ENCODE results near the gene SMURF2. TPM values are rescaled to one million over a fixed set of nuclear protein-coding genes. Genes with fewer than 3 reads are reported as not detected.

Gene SMURF2
- total and polyA plus RNA-seq, 9 of the 15 experiments (the other 6 are each of a cell fraction or from before 2014, with no cell fraction given) = 3.8 to 22.0 (median 14.8) TPM

DNA sequence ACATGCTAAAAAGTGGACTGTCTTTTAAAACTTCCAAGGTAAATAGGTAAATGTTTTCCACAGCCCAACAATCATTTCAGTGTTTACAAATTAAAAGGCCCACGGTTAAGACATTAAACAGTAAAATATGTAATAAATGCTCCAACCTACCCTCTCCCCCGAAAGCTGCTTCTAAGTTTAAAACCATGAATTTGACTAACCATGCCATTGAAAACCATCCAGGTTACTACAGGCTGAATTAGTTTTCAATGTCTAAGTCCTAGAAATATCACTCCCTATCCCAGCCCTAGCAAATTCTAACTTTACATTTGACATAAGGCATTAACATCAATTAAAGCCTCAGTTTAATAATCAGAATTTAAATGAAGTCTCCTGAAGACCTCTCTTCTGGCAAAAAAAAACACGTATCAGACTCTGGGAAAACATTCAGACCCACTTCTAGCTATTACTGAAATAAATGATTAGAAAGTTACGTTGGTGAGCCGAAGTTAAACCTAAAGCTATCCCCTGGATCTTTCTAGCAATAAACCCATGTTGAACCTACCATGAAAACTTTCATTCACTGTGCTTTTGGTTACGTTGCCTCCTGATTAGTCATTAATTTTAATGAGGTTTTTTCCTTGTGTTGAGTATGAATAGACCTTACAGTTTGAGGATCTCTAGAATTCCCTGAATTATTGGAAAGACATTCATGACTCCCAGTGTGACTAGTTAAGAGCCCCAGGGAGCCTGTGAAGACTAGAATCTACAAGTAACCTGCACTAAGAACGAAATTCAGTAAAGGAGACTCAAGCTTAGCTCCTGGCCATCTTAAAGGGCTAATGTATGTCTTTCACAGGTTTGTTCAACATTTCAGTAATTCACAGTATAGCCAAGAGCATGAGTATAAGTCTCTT is 163.6 kb downstream of the SMURF2 start (continued):
- TF ChIP-seq, protein P1, sequence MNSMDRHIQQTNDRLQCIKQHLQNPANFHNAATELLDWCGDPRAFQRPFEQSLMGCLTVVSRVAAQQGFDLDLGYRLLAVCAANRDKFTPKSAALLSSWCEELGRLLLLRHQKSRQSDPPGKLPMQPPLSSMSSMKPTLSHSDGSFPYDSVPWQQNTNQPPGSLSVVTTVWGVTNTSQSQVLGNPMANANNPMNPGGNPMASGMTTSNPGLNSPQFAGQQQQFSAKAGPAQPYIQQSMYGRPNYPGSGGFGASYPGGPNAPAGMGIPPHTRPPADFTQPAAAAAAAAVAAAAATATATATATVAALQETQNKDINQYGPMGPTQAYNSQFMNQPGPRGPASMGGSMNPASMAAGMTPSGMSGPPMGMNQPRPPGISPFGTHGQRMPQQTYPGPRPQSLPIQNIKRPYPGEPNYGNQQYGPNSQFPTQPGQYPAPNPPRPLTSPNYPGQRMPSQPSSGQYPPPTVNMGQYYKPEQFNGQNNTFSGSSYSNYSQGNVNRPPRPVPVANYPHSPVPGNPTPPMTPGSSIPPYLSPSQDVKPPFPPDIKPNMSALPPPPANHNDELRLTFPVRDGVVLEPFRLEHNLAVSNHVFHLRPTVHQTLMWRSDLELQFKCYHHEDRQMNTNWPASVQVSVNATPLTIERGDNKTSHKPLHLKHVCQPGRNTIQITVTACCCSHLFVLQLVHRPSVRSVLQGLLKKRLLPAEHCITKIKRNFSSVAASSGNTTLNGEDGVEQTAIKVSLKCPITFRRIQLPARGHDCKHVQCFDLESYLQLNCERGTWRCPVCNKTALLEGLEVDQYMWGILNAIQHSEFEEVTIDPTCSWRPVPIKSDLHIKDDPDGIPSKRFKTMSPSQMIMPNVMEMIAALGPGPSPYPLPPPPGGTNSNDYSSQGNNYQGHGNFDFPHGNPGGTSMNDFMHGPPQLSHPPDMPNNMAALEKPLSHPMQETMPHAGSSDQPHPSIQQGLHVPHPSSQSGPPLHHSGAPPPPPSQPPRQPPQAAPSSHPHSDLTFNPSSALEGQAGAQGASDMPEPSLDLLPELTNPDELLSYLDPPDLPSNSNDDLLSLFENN (IDR thresholded peaks at IDR 0.05; ENCODE audit: low read depth in 2 of 2, low read length in 2 of 2) = peak in 1 of 2 experiments; percentile 63; a peak in 1 of 4 replicates
- TF ChIP-seq RBFOX2 (IDR thresholded peaks at IDR 0.05; ENCODE audit: low read depth, low read length) (peak; percentile 65), CBX8 (IDR thresholded peaks at IDR 0.05; ENCODE audit: borderline replicate concordance, extremely low read depth, low read depth, low read length, poor library complexity, severe bottlenecking) (no peak), POLR2A (conservative IDR thresholded peaks at IDR 0.05) (peak; percentile 76), ARID2 (IDR thresholded peaks at IDR 0.05) (no peak), KHSRP (IDR thresholded peaks at IDR 0.05) (peak; percentile 43; the same call in 1 of the 2 replicates), CREB1 (IDR thresholded peaks at IDR 0.05) (0 out of 2 replicates have a peak, but pooled peaks have one; percentile 20), CREB1 (CRISPR knock-in tag; IDR thresholded peaks at IDR 0.05) (no peak), NFE2 (IDR thresholded peaks at IDR 0.05; ENCODE audit: low read depth) (no peak), SUPT5H (IDR thresholded peaks at IDR 0.05) (peak; percentile 72), NFXL1 (CRISPR knock-in tag; IDR thresholded peaks at IDR 0.05) (peak; percentile 64; the same call in 1 of the 2 replicates), FUS (optimal IDR thresholded peaks at IDR 0.05; ENCODE audit: low read depth, low read length) (peak; percentile 48), PURB (CRISPR knock-in tag; IDR thresholded peaks at IDR 0.05; ENCODE audit: low read depth) (no peak), ILF3 (IDR thresholded peaks at IDR 0.05; ENCODE audit: borderline replicate concordance) (peak; percentile 89), HDAC2 (IDR thresholded peaks at IDR 0.05) (no peak), POLR2B (IDR thresholded peaks at IDR 0.05; ENCODE audit: low read depth, partially characterized antibody) (peak; percentile 82)
- TF ChIP-seq, protein P2, sequence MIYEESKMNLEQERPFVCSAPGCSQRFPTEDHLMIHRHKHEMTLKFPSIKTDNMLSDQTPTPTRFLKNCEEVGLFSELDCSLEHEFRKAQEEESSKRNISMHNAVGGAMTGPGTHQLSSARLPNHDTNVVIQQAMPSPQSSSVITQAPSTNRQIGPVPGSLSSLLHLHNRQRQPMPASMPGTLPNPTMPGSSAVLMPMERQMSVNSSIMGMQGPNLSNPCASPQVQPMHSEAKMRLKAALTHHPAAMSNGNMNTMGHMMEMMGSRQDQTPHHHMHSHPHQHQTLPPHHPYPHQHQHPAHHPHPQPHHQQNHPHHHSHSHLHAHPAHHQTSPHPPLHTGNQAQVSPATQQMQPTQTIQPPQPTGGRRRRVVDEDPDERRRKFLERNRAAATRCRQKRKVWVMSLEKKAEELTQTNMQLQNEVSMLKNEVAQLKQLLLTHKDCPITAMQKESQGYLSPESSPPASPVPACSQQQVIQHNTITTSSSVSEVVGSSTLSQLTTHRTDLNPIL (CRISPR knock-in tag; IDR thresholded peaks at IDR 0.05) = no peak
- TF ChIP-seq, protein P3, sequence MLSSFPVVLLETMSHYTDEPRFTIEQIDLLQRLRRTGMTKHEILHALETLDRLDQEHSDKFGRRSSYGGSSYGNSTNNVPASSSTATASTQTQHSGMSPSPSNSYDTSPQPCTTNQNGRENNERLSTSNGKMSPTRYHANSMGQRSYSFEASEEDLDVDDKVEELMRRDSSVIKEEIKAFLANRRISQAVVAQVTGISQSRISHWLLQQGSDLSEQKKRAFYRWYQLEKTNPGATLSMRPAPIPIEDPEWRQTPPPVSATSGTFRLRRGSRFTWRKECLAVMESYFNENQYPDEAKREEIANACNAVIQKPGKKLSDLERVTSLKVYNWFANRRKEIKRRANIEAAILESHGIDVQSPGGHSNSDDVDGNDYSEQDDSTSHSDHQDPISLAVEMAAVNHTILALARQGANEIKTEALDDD (IDR thresholded peaks at IDR 0.05) = peak; percentile 85
- TF ChIP-seq, protein P4, sequence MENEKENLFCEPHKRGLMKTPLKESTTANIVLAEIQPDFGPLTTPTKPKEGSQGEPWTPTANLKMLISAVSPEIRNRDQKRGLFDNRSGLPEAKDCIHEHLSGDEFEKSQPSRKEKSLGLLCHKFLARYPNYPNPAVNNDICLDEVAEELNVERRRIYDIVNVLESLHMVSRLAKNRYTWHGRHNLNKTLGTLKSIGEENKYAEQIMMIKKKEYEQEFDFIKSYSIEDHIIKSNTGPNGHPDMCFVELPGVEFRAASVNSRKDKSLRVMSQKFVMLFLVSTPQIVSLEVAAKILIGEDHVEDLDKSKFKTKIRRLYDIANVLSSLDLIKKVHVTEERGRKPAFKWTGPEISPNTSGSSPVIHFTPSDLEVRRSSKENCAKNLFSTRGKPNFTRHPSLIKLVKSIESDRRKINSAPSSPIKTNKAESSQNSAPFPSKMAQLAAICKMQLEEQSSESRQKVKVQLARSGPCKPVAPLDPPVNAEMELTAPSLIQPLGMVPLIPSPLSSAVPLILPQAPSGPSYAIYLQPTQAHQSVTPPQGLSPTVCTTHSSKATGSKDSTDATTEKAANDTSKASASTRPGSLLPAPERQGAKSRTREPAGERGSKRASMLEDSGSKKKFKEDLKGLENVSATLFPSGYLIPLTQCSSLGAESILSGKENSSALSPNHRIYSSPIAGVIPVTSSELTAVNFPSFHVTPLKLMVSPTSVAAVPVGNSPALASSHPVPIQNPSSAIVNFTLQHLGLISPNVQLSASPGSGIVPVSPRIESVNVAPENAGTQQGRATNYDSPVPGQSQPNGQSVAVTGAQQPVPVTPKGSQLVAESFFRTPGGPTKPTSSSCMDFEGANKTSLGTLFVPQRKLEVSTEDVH (IDR thresholded peaks at IDR 0.05; ENCODE audit: low read depth, partially characterized antibody) = peak; percentile 53

Measured in K562 (cell line).